Activated CD8-positive, alpha-beta memory T cell treated with anti-CD3 and anti-CD28 coated beads, Interleukin-2, amount 50 U/mL, for 24 hours (primary cell): ENCODE measurements around the gene CNTF.
A peak's percentile ranks its signal among the peaks of the same experiment; 100 is the strongest.
"Not testable (repeated sequence)": the region's sequence is repeated elsewhere in the genome, so short reads cannot be mapped to it uniquely, and the experiment has no call there.

Experiments used
- DNase-seq: peaks from one replicate; pipeline ENCODE4 v3.0.0-alpha.2; 2020; ENCODE audit errors: extremely low read depth

Gene CNTF

GRCh38 chr11:58622344-58622743, at the start of gene CNTF:
Gene CNTF (plus strand): TSS chr11:58622665. CDS start chr11:58622753, 88 bp downstream.
- DNase-seq: no peak

- DNase-seq: not testable (repeated sequence)
These were observed 49.6 kb upstream of the CNTF start for GRCh38 chr11:58572906-58573305.

- DNase-seq: no peak
These were observed 48.9 kb upstream of the CNTF start for GRCh38 chr11:58573451-58574104.

- no peak for DNase-seq
These were observed 47.6 kb upstream of the CNTF start for GRCh38 chr11:58574881-58575280.

GRCh38 chr11:58575377-58576020, 47.0 kb upstream of the CNTF start, which contains the start of gene LPXN:
Gene LPXN (minus strand): TSS chr11:58575856. CDS start chr11:58575772, 84 bp downstream.
- DNase-seq: no peak

- no peak for DNase-seq
These were observed 45.5 kb upstream of the CNTF start for GRCh38 chr11:58576887-58577471.

- no peak for DNase-seq
These were observed 44.8 kb upstream of the CNTF start for GRCh38 chr11:58577555-58578135.

GRCh38 chr11:58578136-58578634, 44.3 kb upstream of the CNTF start:
- DNase-seq: peak; percentile 86

- peak; percentile 93 for DNase-seq
These were observed 43.8 kb upstream of the CNTF start, which contains the start of gene ZFP91 for GRCh38 chr11:58578635-58579191. Gene ZFP91 (plus strand): TSS chr11:58579063. CDS start chr11:58579282, 219 bp downstream.

GRCh38 chr11:58579192-58580129, 43.0 kb upstream of the CNTF start:
- peak; percentile 83 for DNase-seq

- DNase-seq: no peak
These were observed 42.2 kb upstream of the CNTF start for GRCh38 chr11:58580311-58580710.

- no peak for DNase-seq
These were observed 40.0 kb upstream of the CNTF start for GRCh38 chr11:58582437-58582836.

- DNase-seq: no peak
These were observed 35.5 kb upstream of the CNTF start for GRCh38 chr11:58586998-58587397.

GRCh38 chr11:58591659-58592058, 30.8 kb upstream of the CNTF start:
- no peak for DNase-seq

GRCh38 chr11:58592760-58593472, 29.5 kb upstream of the CNTF start:
- no peak for DNase-seq

- DNase-seq: no peak
These were observed 27.6 kb upstream of the CNTF start for GRCh38 chr11:58594826-58595225.

- DNase-seq: no peak
These were observed 25.8 kb upstream of the CNTF start for GRCh38 chr11:58596621-58597020.

- no peak for DNase-seq
These were observed 24.9 kb upstream of the CNTF start for GRCh38 chr11:58597486-58598144.

GRCh38 chr11:58600510-58600909, 22.0 kb upstream of the CNTF start:
- DNase-seq: no peak
